EL (cell line): ENCODE measurements around the gene MUCL3.
"Not testable (repeated sequence)": the region's sequence is repeated elsewhere in the genome, so short reads cannot be mapped to it uniquely, and the experiment has no call there.

Experiments used
- DNase-seq: peaks from one replicate; pipeline ENCODE4 v3.0.0-alpha.2; 2016

MUCL3 gene

GRCh38 chr6:30988209-30988825, 47.5 kb downstream of the MUCL3 start:
- no peak for DNase-seq

- DNase-seq, result peak; percentile 50
Measured at GRCh38 chr6:30990422-30991086, 49.8 kb downstream of the MUCL3 start.

- DNase-seq, result no peak
Measured at GRCh38 chr6:30991891-30992290, 51.1 kb downstream of the MUCL3 start.

- DNase-seq, result no peak
Measured at GRCh38 chr6:30997301-30997700, 56.5 kb downstream of the MUCL3 start.

- no peak for DNase-seq
Measured at GRCh38 chr6:30998785-30999184, 58.0 kb downstream of the MUCL3 start.

- not testable (repeated sequence) for DNase-seq
Measured at GRCh38 chr6:31000067-31000860, 59.5 kb downstream of the MUCL3 start.

- no peak for DNase-seq
Measured at GRCh38 chr6:31001281-31001888, 60.6 kb downstream of the MUCL3 start.

- DNase-seq, result no peak
Measured at GRCh38 chr6:31002471-31002870, 61.7 kb downstream of the MUCL3 start.
